GM18909 (cell line): ENCODE results near the gene EMC1.
"Not testable (repeated sequence)": the region's sequence is repeated elsewhere in the genome, so short reads cannot be mapped to it uniquely, and the experiment has no call there.

Source experiments
- ATAC-seq: cut with Tn5 transposase; IDR thresholded peaks from one replicate; pipeline ENCODE4 v1.9.1; 2021; ENCODE audit warnings: mild to moderate bottlenecking; ENCODE audit not compliant: unreplicated experiment, poor library complexity

Gene EMC1

DNA sequence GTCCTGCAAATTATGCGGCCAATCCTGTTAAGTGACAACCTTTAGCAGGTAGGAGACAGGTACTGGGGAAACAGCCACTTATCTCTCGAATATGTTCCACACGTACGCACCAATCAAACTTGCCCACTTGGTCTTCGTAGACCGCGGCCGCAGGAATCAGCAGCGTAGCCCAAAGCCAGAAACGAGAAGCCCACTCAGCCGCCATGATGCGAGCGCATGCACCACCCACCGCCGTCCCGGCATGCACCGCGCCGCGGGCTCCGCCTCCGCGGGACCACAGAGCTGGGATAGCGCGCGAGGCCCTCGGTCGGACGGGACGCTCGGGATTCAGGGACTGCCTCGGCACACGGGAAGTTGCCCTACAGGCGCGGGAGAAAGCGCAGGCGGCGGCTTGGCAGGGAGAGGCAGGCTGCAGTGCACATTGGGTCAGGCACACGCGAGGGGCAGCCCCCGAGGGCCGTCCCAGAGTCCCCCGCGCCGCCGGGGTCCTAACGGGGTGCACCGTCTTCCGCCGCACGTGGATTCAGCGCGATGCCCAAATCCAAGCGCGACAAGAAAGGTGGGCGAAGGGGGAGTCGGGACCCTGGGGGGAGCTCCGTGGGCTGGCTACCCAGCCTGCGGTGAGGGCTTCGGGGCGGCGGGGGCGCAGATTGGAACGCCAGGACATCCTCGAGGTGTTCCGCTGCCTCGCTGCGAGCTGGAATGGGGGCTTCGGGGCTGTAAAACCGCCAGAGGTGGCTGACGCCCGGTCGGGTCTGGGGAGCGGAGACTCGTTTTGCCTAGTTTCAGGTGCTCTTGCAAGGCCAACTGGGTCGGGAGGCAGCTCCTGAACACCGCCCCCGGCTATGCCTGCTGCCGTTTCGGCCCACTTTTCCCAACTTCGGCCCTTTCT is at the start of gene EMC1, which contains the start of gene MRTO4:
TSS of gene EMC1 (minus strand) at position 220 of the 892 bp plus-strand sequence. CDS start at position 205, 15 bp downstream.
TSS of gene MRTO4 (plus strand) at position 501 of the 892 bp plus-strand sequence. CDS start at position 532, 31 bp downstream.
- peak; percentile 79 for ATAC-seq

DNA sequence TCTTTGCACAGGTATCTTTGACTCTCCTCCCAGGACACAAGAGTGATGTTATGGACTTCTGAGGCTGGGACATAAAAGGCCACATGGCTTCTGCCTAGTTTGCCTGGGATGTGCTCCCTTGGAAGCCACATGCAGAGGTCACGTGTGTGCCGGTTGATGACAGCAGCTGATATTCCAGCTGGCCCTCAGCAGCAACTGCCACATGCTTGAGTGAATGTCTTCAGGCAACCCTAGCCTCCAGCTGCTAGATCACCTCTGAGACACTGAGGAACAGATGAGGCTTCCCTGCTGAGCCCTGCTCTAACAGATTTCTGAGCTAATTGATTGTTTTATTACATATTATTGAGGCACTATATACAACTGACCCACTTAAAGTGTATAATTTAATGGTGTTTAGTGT is 48.9 kb upstream of the EMC1 start:
- no peak for ATAC-seq

DNA sequence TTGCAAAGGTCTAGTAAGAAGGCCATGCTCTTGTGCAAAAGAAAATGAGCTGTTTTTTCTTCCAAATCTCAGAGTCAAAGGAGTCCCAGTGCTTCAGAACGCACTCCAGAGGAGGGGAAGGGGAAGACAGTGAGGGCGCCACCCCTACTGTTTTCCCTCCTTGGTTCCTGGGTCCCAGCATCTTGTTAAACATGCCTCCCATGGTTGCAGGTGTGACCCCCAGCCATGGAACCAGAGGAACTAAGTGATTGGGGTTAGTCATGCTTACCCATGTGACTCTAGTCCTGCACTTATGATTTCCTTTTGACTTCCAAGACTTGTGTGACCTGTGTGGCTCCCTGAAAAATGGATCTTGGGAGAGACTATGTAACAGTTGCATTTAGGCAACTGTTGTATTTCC is 43.3 kb upstream of the EMC1 start:
- ATAC-seq: no peak

DNA sequence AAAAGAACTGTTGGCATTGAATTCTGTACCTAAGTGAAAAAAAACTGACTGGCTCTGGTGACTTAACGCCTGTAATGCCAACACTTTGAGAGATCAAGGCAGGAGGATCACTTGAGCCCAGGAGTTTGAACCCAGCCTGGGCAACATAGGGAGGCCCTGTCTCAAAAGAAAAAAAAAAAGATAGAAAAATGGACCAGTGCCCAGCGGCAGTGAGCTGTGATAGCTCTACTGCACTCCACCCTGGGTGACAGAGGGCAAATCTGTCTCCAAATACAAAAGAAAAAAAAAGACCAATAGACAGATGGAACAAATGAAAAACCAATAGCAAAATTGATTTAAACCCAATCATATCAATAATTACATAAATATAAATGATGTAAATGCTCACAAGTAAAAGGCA is 37.9 kb upstream of the EMC1 start:
- no peak for ATAC-seq

DNA sequence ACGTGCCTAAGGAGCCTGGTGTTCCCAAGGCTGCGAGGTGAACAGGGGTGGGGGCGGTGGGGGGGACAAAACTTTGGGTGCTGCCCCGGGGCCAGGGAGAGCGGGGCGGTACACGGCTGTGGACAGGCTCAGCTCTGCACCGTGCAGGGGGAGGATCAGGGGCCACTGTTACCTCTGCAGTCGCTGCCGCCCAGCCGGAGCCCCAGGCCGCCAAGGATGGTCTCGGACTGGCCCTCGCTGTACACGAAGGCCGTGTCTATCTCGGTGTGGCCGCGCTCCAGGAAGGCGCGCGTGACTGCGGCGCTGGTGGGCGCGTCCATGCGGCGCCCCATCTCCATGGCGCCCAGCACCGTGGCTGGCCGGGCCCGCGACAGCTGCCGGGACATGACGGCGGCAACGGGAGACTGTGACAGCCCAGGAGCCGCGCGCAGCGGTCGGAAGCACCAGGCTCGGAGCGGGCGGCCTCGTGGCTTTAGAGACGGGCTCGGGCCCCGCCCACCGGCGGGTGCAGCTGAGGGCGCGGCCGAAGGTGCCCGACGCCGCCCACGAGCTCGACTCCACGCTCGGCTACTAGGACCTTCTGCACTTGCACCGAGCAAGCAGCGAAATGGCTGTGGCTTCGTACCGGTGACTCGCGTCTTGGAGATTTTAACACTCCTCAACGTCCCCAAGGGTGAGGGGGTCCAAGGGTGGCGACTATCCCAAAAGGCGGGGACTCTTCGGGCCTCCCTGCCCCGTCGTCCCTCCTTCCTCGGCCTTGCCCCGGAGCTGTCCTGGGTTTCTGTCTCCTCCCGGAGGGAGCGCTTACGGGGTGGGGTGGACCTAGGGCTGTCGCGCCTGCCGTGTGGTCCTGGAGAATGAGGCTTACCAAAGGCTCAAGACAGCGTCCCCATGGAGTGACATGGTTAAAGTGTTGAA is 37.3 kb upstream of the EMC1 start, which contains the start of gene AKR7A3:
TSS of gene AKR7A3 (minus strand) at position 447 of the 918 bp plus-strand sequence. CDS start at position 386, 61 bp downstream.
- ATAC-seq: not testable (repeated sequence)

DNA sequence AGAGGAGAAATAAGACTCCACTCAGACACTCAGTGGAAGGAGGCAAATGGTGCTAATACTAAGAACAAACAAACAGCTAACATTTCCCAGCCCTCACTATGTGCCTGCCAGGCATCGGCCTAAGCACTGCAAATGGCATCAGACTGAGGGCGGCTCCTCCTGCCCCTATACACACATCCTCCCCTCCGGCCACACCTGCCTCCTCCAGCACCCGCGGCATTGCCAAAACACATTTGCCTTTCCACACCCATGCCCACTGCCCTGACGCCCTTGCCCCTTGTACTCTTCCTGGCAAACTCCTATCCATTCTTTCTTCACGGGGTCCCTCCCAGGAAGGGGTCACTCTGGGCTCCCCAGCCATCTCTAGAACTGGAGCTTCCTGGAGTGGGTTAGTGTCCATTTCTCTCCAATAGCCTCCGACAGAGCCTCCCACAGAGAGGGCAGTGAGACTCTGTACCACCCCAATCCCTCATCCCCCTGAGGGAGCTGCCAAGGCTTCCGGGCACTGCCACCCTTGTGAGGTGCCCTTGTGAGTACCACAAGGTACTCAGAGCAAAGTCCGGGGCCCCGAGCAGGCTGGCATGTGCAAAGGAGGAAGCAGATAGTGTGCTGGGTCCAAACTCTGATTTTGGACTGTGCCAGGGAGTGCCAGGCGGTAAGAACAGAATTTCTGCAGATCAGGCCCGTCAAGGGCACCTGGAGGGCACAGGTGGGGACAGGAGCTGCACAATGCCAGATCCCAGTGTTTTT is 36.3 kb upstream of the EMC1 start:
- no peak for ATAC-seq

DNA sequence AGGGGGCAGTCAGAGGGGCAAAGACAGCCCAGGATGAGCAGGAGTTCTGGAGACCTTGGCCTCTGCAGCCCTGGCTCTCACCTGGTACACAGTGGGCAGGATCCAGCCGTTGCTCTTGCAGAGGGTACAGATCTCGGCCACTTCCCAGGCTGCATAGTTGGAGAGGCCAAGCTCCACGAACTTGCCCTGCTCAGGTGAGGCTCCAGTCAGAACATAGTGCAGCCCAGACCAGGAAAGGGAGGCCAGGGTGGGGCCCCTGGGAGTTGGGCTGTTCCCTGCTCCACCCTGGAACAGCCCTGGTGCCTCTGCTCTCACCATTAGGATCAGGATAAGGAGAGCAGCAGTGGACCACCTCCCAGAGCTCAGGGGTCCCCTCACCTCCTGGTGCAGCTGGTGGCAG is 34.5 kb upstream of the EMC1 start:
- ATAC-seq: not testable (repeated sequence)

DNA sequence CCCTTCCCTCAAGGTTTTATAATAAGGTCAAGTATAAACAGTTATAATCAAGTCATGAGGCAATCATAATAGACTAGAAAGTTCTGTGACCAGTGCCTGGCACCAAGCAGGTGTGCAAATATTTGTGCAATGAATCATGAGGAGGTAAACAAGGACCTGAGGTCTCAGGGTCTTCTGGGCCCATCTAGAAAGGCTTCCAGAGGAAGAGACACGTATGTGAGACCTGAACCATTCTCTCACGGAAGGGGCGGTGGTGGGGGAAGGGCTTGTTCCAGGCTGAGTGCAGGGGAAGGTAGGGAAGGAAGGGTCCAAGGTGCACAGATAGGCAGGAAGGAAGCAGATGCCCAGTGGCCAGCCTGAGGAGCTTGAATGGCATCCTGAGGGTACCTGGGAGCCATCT is 34.0 kb upstream of the EMC1 start:
- ATAC-seq: not testable (repeated sequence)

DNA sequence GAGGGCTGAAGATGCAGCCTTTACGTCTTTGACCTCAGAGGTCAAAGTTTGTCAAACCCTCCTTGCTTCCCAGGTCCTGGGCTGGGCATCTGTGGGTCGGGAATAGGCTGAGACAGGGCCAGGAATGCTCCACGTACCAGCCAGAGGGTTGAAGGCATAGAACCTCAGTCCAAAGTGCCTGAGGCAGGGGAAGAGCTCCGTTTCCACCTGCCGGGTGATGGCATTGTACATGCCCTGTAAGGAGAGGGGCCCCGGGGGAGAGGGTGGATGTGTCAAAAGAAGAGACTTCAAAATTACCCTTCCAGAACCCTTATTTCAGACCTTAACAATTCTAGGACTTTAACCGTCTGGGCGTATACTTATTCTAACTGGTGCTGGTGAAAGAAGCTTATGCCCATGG is 33.6 kb upstream of the EMC1 start:
- ATAC-seq: no peak

DNA sequence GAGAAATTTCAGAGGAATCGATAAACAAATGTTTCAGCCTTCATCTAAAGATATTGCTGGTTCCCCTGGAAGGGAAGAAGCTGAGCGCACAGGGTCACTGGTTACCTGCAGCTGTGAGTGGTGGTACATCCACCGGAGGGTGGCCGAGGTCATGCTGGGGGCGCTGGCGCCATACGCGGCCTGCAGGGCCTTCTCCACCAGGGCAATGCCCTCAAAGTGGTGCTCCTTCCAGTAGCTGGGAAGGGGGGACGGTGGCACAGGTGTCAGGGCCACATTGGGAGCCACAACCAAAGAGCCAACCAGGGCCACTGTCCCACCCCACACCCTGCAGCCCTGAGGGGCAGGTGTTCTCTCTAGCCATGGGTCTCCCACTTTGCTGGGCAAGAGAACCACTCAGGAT is 32.6 kb upstream of the EMC1 start:
- ATAC-seq: no peak

DNA sequence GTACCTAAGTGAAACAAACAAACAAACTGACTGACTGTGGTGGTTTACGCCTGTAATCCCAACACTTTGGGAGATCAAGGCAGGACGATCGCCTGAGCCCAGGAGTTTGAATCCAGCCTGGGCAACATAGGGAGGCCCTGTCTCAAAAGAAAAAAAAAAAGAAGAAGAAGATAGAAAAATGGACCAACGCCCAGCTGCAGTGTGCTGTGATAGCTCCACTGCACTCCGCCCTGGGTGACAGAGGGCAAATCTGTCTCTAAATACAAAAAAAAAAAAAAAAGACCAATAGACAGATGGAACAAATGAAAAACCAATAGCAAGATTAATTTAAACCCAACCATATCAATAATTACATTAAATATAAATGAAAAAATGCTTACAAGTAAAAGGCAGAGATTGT is 23.3 kb upstream of the EMC1 start:
- ATAC-seq: no peak

DNA sequence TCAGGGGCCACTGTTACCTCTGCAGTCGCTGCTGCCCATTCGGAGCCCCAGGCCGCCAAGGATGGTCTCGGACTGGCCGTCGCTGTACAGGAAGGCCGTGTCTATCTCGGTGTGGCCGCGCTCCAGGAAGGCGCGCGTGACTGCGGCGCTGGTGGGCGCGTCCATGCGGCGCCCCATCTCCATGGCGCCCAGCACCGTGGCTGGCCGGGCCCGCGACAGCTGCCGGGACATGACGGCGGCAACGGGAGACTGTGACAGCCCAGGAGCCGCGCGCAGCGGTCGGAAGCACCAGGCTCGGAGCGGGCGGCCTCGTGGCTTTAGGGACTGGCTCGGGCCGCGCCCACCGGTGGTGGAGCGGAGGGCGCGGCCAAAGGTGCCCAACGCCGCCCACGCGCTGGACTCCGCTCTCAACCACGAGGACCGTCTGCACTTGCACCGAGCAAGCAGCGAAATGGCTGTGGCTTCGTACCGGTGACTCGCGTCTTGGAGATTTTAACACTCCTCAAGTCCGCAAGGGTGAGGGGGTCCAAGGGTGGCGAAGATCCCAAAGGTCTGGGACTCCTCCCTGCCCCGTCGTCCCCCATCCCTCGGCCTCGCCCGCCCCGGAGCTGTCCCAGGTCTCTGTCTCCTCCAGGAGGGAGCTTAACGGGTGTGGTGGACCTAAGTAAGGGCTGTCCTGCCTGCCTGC is 22.7 kb upstream of the EMC1 start:
- ATAC-seq: not testable (repeated sequence)

DNA sequence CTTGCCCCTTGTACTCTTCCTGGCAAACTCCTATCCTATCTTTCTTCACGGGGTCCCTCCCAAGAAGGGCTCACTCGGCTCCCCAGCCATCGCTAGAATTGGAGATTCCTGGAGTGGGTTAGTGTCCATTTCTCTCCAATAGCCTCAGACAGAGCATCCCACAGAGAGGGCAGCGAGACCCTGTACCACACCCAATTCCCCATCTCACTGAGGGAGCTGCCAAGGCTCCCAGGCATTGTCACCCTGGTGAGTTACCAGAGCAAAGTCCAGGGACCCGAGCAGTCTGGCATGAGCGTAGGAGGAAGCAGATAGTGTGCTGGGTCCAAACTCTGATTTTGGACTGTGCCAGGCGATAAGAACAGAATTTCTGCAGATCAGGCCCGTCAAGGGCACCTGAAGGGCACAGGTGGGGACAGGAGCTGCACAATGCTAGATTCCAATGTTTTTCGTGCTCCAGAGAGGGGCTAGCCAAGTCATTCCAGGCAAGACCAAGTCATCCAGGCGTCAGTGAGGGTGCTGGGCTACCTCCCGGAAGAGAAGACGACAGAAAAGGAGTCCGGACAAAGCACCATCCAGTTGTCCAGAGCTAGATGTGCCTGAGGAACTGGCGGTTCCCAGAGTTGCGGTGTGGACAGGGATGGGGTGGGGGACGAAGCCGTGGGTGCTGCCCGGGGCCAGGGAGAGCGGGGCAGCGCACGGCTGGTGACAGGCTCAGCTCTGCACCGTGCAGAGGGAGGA is 22.0 kb upstream of the EMC1 start:
- no peak for ATAC-seq

DNA sequence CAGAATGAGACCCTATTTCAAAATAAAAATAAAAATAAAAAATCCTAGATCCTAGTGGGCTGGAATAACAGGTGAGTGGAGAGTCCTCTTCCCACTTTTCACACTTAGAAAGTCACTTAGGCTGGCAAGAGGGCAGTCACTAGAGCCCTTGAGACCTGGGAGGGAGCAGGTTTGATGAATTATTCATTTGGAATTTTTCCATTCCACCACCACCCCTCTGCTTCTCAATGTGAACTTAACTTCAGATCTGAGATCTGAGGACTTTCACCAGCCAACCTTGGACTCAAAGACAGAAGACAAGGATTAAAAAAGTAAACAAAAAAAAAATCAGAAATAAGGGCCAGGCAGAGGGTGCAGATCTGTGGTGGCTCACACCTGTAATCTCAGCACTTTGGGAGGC is 20.7 kb upstream of the EMC1 start:
- ATAC-seq: no peak

DNA sequence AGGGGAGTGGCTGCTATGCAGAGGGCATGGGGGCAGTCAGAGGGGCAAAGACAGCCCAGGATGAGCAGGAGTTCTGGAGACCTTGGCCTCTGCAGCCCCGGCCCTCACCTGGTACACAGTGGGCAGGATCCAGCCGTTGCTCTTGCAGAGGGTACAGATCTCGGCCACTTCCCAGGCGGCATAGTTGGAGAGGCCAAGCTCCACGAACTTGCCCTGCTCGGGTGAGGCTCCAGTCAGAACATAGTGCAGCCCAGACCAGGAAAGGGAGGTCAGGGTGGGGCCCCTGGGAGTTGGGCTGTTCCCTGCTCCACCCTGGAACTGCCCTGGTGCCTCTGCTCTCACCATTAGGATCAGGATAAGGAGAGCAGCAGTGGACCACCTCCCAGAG is 19.0 kb upstream of the EMC1 start:
- ATAC-seq: not testable (repeated sequence)

DNA sequence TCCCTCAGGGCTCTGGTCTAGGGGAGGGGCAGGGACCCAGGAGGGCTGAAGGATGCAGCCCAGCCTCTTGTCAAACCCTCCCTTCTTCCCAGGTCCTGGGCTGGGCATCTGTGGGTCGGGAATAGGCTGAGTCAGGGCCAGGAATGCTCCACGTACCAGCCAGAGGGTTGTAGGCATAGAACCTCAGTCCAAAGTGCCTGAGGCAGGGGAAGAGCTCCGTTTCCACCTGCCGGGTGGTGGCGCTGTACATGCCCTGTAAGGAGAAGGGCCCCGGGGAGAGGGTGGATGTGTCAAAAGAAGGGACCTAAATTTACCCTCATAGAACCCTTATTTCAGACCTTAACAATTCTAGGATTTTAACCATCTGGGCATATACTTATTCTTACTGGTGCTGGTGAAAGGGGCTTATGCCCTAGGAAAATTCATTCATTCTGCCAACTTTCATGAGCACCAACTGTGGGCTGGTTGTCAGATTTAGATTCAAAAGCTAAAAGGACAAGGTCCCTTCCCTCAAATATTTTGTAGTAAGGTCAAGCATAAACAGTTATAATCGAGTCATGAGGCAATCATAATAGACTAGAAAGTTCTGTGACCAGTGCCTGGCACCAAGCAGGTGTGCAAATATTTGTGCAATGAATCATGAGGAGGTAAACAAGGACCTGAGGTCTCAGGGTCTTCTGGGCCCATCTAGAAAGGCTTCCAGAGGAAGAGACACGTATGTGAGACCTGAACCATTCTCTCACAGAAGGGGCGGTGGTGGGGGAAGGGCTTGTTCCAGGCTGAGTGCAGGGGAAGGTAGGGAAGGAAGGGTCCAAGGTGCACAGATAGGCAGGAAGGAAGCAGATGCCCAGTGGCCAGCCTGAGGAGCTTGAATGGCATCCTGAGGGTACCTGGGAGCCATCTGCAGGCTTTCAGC is 18.4 kb upstream of the EMC1 start:
- ATAC-seq: not testable (repeated sequence)

DNA sequence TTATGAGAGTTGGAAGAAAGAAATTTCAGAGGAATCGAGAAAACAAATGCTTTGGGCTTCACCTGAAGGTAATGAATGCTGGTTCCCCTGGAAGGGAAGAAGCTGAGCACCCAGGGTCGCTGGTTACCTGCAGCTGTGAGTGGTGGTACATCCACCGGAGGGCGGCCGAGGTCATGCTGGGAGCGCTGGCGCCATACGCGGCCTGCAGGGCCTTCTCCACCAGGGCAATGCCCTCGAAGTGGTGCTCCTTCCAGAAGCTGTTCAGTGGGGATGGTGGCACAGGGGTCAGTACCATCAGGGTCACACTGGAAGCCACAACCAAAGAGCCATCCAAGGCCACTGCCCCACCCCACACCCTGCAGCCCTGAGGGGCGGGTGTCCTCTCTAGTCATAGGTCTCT is 17.1 kb upstream of the EMC1 start:
- no peak for ATAC-seq

DNA sequence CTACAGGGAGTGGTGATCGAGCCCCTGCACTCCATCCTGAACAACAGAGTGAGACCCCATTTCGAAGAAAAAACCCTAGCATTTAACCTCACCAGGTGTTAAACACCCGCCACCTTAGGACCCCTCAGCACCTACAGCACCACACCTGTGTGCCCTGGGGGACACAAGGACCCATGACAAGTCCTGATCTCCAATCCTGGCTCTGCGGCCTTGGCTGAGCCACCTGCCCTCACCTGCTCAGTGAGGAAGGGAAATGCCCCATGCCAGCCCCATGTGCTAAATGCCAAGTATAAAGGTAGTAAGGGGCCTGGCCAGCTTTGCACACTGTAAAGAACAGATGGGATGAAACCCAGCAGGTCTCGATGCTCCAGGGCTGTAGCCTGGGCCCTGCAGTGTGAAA is 11.4 kb upstream of the EMC1 start:
- no peak for ATAC-seq
